K562 (cell line): ENCODE data around the gene CCNQ. TPM values are rescaled to one million over a fixed set of nuclear protein-coding genes. Genes with fewer than 3 reads are reported as not detected.

Experiments
- ATAC-seq: fragments of 200-7000 bp; cut with Tn5 transposase; 3 replicates; pipeline ENCODE4 v1.9.1; 2020; ENCODE audit warnings: moderate library complexity
- BruUV-seq: library from RNA; stranded (reverse); fragments of 400-500 nt; replicated peaks from 2 replicates; lab custom pipeline; 2021; lab: Mats Ljungman, UMichigan
- CTCF ChIA-PET: fragments of 300-600 bp; formaldehyde crosslinking; extraction: SDS; loops from one replicate; lab custom pipeline; 2021; ENCODE audit warnings: low intra/inter-chr PET ratio; lab: Yijun Ruan, JAX
- POLR2A ChIA-PET: fragments of 300-600, 350-650 bp; sonication (Branson Sonifier 250); formaldehyde crosslinking; extraction: SDS; loops from one replicate; lab custom pipeline; 2021; ENCODE audit warnings: antibody characterized with exemption, inconsistent platforms; lab: Yijun Ruan, JAX
- DNase-seq, 4 experiments: peaks; one replicate each; pipeline versions ENCODE4 v3.0.0 to v3.0.0-alpha.2; 2011 to 2018; ENCODE audit warnings: low spot score in 3 of 4, mixed read lengths in 3 of 4; ENCODE audit errors: extremely low read depth in 1 of 4
- FAIRE-seq: peaks from 2 replicates; lab custom pipeline; 2011; peaks lifted over from hg19 to GRCh38; lab: Jason Lieb, UNC
- H2AFZ ChIP-seq: 2 replicates; pipeline ENCODE4 v1.6.0; 2011; ENCODE audit warnings: low read depth, low read length, control low read depth, inconsistent platforms
- H3K27ac ChIP-seq: fragments of 200-600 bp; 3 replicates; pipeline ENCODE4 v1.8.0; 2011; ENCODE audit warnings: low read depth, mild to moderate bottlenecking, control low read depth, inconsistent platforms, low read length, moderate library complexity, mixed read lengths; ENCODE audit errors: extremely low read depth
- H3K27me3 ChIP-seq, 2 experiments: fragments of 300-600 bp in 1 of 2; 2 replicates in 1 of 2; 3 replicates in 1 of 2; pipeline versions ENCODE4 v1.6.0 to v1.8.0; 2011; ENCODE audit warnings: inconsistent platforms in 2 of 2, low read length in 2 of 2, mild to moderate bottlenecking in 1 of 2, mixed read lengths in 1 of 2, moderate library complexity in 1 of 2; ENCODE audit not compliant: control insufficient read depth in 2 of 2, insufficient read depth in 2 of 2
- H3K36me3 ChIP-seq: fragments of 300-600 bp; 3 replicates; pipeline ENCODE4 v1.8.0; 2011; ENCODE audit warnings: mild to moderate bottlenecking, low read length, inconsistent platforms; ENCODE audit not compliant: control insufficient read depth, insufficient read depth
- H3K4me1 ChIP-seq, 2 experiments: fragments of 200-600 bp in 1 of 2; replicated peaks in 1 of 2; 2 replicates in 1 of 2; 3 replicates in 1 of 2; pipeline versions ENCODE4 v1.5.1 to v1.8.0; 2011; ENCODE audit warnings: inconsistent platforms in 2 of 2, low read length in 2 of 2, mild to moderate bottlenecking in 1 of 2, mixed read lengths in 1 of 2, moderate library complexity in 1 of 2; ENCODE audit not compliant: control insufficient read depth in 2 of 2, insufficient read depth in 2 of 2
- H3K4me2 ChIP-seq: 2 replicates; pipeline ENCODE4 v1.6.1; 2011; ENCODE audit warnings: low read length, control low read depth, inconsistent platforms, mixed read lengths; ENCODE audit not compliant: insufficient read depth
- H3K4me3 ChIP-seq: fragments of 200-600 bp; sonication (generic), shearing (Covaris generic); 2 replicates; pipeline ENCODE4 v1.5.1; 2016; ENCODE audit warnings: control low read depth, inconsistent platforms
- H3K79me2 ChIP-seq: fragments of 200-600 bp; 3 replicates; pipeline ENCODE4 v1.8.0; 2011; ENCODE audit warnings: low read length, inconsistent platforms; ENCODE audit not compliant: control insufficient read depth, insufficient read depth
- H3K9ac ChIP-seq, 2 experiments: 2 replicates each; pipeline versions ENCODE4 v1.6.0 to v1.6.1; 2011; ENCODE audit warnings: low read depth in 2 of 2, low read length in 2 of 2, control low read depth in 1 of 2, inconsistent platforms in 1 of 2, mild to moderate bottlenecking in 1 of 2, mixed read lengths in 1 of 2; ENCODE audit not compliant: insufficient read depth in 1 of 2
- H3K9me1 ChIP-seq: one replicate; pipeline ENCODE4 v1.6.0; 2011; ENCODE audit warnings: inconsistent platforms, mild to moderate bottlenecking, low read length, moderate library complexity; ENCODE audit not compliant: control insufficient read depth, insufficient read depth
- H3K9me3 ChIP-seq: replicated peaks from 2 replicates; pipeline ENCODE4 v1.5.1; 2011; ENCODE audit warnings: low read depth, low read length, inconsistent platforms; ENCODE audit not compliant: control insufficient read depth, insufficient read depth
- H4K20me1 ChIP-seq: replicated peaks from 2 replicates; pipeline ENCODE4 v1.6.1; 2011; ENCODE audit warnings: low read length, inconsistent platforms, mixed read lengths; ENCODE audit not compliant: control insufficient read depth, insufficient read depth
- E4F1 ChIP-seq: fragments of 250-450 bp; sonication (Bioruptor Pico); IDR thresholded peaks from 2 replicates; pipeline ENCODE4 v1.5.0; 2021; ENCODE audit warnings: mild to moderate bottlenecking, borderline replicate concordance
- NFE2L1 ChIP-seq: fragments of 450-650 bp; IDR thresholded peaks from 2 replicates; pipeline ENCODE4 v1.6.1; 2016; ENCODE audit warnings: missing genetic modification characterization, low read depth, mild to moderate bottlenecking, missing compliant biosample characterization, moderate library complexity, borderline replicate concordance
- REST ChIP-seq, 2 experiments: fragments of 450-650 bp; formaldehyde crosslinking in 1 of 2; IDR thresholded peaks; 2 replicates each; pipeline versions ENCODE4 v1.4.0 to v1.6.1; 2014 to 2020; ENCODE audit warnings: mild to moderate bottlenecking in 2 of 2, borderline replicate concordance in 1 of 2, low read depth in 1 of 2
- ZNF316 ChIP-seq: fragments of 450-650 bp; IDR thresholded peaks from 2 replicates; pipeline ENCODE4 v1.6.1; 2016
- ZNF740 ChIP-seq, 3 experiments: fragments of 200-800 bp in 1 of 3; sonication (Bioruptor generic) in 1 of 3; sonication (generic) in 1 of 3; formaldehyde crosslinking in 1 of 3; IDR thresholded peaks; 2 replicates each; pipeline versions ENCODE4 v1.6.1 to v1.8.0; 2016 to 2022; ENCODE audit warnings: mild to moderate bottlenecking in 2 of 3, missing compliant biosample characterization in 2 of 3, missing genetic modification characterization in 2 of 3, missing genetic modification reagents in 1 of 3
- WGBS: fragments of 100-300 bp; shearing (Covaris generic); methylation state at CpG from one replicate; pipeline ENCODE4 v1.1.6; 2016; ENCODE audit warnings: low coverage, mixed read lengths; ENCODE audit not compliant: insufficient coverage; ENCODE audit errors: missing lambda C conversion rate; 5-methylcytosine and 5-hydroxymethylcytosine counted together
- in situ Hi-C: fragments of 300-500 bp; cut with MboI; formaldehyde crosslinking; loops from 4 replicates; pipeline ENCODE4 v1.15.0; 2018; ENCODE audit warnings: inconsistent platforms, mixed read lengths
- intact Hi-C: fragments of 100-400 bp; cut with micrococcal nuclease; formaldehyde crosslinking; loops from 2 replicates; pipeline ENCODE4 v1.14.2; 2022
- polyA plus RNA-seq, 8 experiments: library from polyadenylated mRNA; depleted of rRNA in 4 of 8; stranded (reverse) in 5 of 8; unstranded in 3 of 8; fragments of >200 nt; fragmentation: Nextera tagmentation in 2 of 8; fragmentation: Illumina TruSeq in 1 of 8; extraction: Ambion mirVana in 2 of 8; extraction: Trizol in 1 of 8; gene quantifications; 2 replicates each; pipeline versions ENCODE4 v1.2.1 to v1.2.3, GENCODE V29; 2011 to 2014; ENCODE audit warnings: inconsistent platforms in 1 of 8, missing spikeins in 1 of 8
- total RNA-seq, 7 experiments: library from RNA; depleted of rRNA in 6 of 7; stranded (reverse); fragments of >200 nt in 6 of 7; fragmentation: Illumina TruSeq in 2 of 7; extraction: Trizol in 2 of 7; gene quantifications; 2 replicates each; pipeline versions ENCODE4 v1.2.1 to v1.2.3, GENCODE V29; 2011 to 2021; ENCODE audit warnings: low replicate concordance in 1 of 7

The CCNQ gene
- total and polyA plus RNA-seq, 9 of the 15 experiments (the other 6 are each of a cell fraction or from before 2014, with no cell fraction given): 0.92 to 53.8 (median 25.3) TPM

GRCh38 chrX:153556767-153557166 is 42.2 kb downstream of the CCNQ start (continued):
- TF ChIP-seq E4F1 (CRISPR knock-in tag): no peak
- TF ChIP-seq ZNF316: no peak
- TF ChIP-seq NFE2L1 (tag): no peak

GRCh38 chrX:153554519-153555167 is 44.3 kb downstream of the CCNQ start:
- peak; percentile 68 to 75 (median 68) for DNase-seq
- no peak overlapping the region for H3K9ac ChIP-seq
- intact Hi-C loops: loop anchor here (1.0 to 5.0 kb wide), 4 partner anchors 15 to 113 kb away; partner anchors contain the start of gene DUSP9
- 9% methylated on average over 11 of the region's 17 CpGs for WGBS
- ChIA-PET CTCF (interaction anchor here (0.7 to 2.0 kb wide), 5 partner anchors 14 to 113 kb away, joined by 3 to 12 read pairs (median 3); no protein-coding TSS in a partner anchor), POLR2A (interaction anchor here (0.6 to 1.0 kb wide), 3 partner anchors 10 to 15 kb away, joined by 3 to 5 read pairs (median 3); no protein-coding TSS in a partner anchor)
- FAIRE-seq: peak; percentile 68
- no peaks in the 10 kb centered on the region for H3K36me3 ChIP-seq
- no peak overlapping the region for H3K4me3 ChIP-seq
- H3K4me2 ChIP-seq: no peak overlapping the region
- peaks cover 31 to 80% of the 10 kb centered on the region in 2 experiments for H3K27me3 ChIP-seq
- no peak overlapping the region for H3K27ac ChIP-seq
- peak; percentile 92 for ATAC-seq
- H3K9me1 ChIP-seq: no peaks in the 10 kb centered on the region
- no peaks in the 10 kb centered on the region for H4K20me1 ChIP-seq
- peaks cover 0 to 27% of the 10 kb centered on the region in 2 experiments; a peak in 2 of 5 replicates for H3K4me1 ChIP-seq
- in situ Hi-C loops: loop anchor here (5.0 kb wide), 1 partner anchor 113 kb away; no protein-coding TSS in a partner anchor
- H3K9me3 ChIP-seq: no peaks in the 10 kb centered on the region
- H2AFZ ChIP-seq: no peak overlapping the region
- H3K79me2 ChIP-seq: no peaks in the 10 kb centered on the region
- BruUV-seq: no TSS peak
- TF ChIP-seq REST (IDR thresholded peaks at IDR 0.05; ENCODE audit: borderline replicate concordance) (peak; percentile 63; the same call in 1 of the 2 replicates), REST (CRISPR knock-in tag; IDR thresholded peaks at IDR 0.05; ENCODE audit: low read depth) (no peak), ZNF740 (CRISPR knock-in tag; IDR thresholded peaks at IDR 0.05) (no peak), ZNF740 (tag; IDR thresholded peaks at IDR 0.05) (no peak)
